Daoy (cell line): ENCODE data around the gene ARHGAP40. TPM values are rescaled to one million over a fixed set of nuclear protein-coding genes. Genes with fewer than 3 reads are reported as not detected.

Experiments used
- DNase-seq: peaks from one replicate; pipeline ENCODE4 v3.0.0-alpha.2; 2015; ENCODE audit warnings: low read depth
- total RNA-seq: library from RNA; depleted of rRNA; stranded (reverse); fragments of >200 nt; shearing (Covaris generic); gene quantifications from 2 replicates; pipeline ENCODE4 v1.2.3, GENCODE V29; 2014

ARHGAP40 gene
- total RNA-seq, 1 experiment from 2014 or later: not detected

- DNase-seq: peak; percentile 50
Measured at GRCh38 chr20:38617011-38617829, 15.6 kb downstream of the ARHGAP40 start.

- DNase-seq: no peak
Measured at GRCh38 chr20:38617830-38618196, 16.2 kb downstream of the ARHGAP40 start.

GRCh38 chr20:38620441-38620840, 18.8 kb downstream of the ARHGAP40 start:
- no peak for DNase-seq

- no peak for DNase-seq
Measured at GRCh38 chr20:38623061-38623460, 21.5 kb downstream of the ARHGAP40 start.

GRCh38 chr20:38624084-38624483, 22.5 kb downstream of the ARHGAP40 start:
- DNase-seq: no peak

GRCh38 chr20:38625896-38626295, 24.3 kb downstream of the ARHGAP40 start:
- DNase-seq: no peak

- no peak for DNase-seq
Measured at GRCh38 chr20:38626921-38627659, 25.5 kb downstream of the ARHGAP40 start.

- no peak for DNase-seq
Measured at GRCh38 chr20:38628580-38629470, 27.2 kb downstream of the ARHGAP40 start.

GRCh38 chr20:38629979-38630378, 28.4 kb downstream of the ARHGAP40 start:
- DNase-seq: no peak

GRCh38 chr20:38630727-38631126, 29.1 kb downstream of the ARHGAP40 start:
- DNase-seq: no peak

- no peak for DNase-seq
Measured at GRCh38 chr20:38631155-38632022, 29.8 kb downstream of the ARHGAP40 start.

- DNase-seq: peak; percentile 68
Measured at GRCh38 chr20:38633577-38634093, 32.0 kb downstream of the ARHGAP40 start.

GRCh38 chr20:38635721-38636288, 34.2 kb downstream of the ARHGAP40 start:
- DNase-seq: peak; percentile 23

- DNase-seq: no peak
Measured at GRCh38 chr20:38640521-38640920, 38.9 kb downstream of the ARHGAP40 start.

- DNase-seq: no peak
Measured at GRCh38 chr20:38642498-38642897, 40.9 kb downstream of the ARHGAP40 start.

- no peak for DNase-seq
Measured at GRCh38 chr20:38644588-38645260, 43.1 kb downstream of the ARHGAP40 start.

- DNase-seq: no peak
Measured at GRCh38 chr20:38645351-38645750, 43.7 kb downstream of the ARHGAP40 start.

GRCh38 chr20:38645980-38646858, 44.6 kb downstream of the ARHGAP40 start:
- peak; percentile 83 for DNase-seq
